ENCODE measurements around the gene TAF5L.

GRCh38 chr1:229669333-229669732 is 43.4 kb upstream of the TAF5L start:
- TF ChIP-seq CTCF (optimal IDR thresholded peaks at IDR 0.05 in 1 of 3, IDR thresholded peaks at IDR 0.05 in 1 of 3, conservative IDR thresholded peaks at IDR 0.05 in 1 of 3; ENCODE audit: extremely low read depth in 1 of 3, insufficient read depth in 2 of 3, low read length in 3 of 3) (no peak), EZH2 (IDR thresholded peaks at IDR 0.05; ENCODE audit: low read length) (no peak)

Data from keratinocyte (primary cell).